ENCODE data around the gene ZNF71.
"Not testable (repeated sequence)": the region's sequence is repeated elsewhere in the genome, so short reads cannot be mapped to it uniquely, and the experiment has no call there.

ZNF71 gene

DNA sequence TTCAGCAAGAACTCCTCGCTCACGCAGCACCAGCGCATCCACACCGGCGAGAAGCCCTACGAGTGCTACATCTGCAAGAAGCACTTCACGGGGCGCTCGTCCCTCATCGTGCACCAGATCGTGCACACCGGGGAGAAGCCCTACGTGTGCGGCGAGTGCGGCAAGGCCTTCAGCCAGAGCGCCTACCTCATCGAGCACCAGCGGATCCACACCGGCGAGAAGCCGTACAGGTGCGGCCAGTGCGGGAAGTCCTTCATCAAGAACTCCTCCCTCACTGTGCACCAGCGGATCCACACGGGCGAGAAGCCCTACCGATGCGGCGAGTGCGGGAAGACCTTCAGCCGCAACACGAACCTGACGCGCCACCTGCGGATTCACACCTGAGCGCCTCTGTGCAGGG lies 27.3 kb downstream of the ZNF71 start:
- no peak for DNase-seq (ENCODE audit: low spot score)

DNA sequence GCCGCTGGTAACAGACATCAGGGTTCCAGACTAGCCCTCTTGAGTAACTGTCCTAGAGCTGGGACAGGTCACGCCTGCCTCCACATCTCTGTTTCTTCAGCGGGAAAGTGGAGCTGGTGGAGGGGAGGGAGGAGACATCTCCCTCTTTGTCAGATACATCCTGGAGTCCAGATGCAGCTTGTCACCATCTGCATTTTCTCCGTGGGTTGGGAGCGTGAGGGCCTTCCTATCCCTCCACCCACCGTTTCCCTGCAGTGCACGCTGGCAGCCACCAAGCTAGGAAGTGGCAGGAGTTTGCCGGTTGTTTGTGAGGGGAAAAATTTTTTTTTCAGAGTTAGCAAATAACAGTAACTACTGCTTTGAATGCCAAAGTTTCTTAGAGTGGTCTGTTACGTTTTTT lies 27.9 kb downstream of the ZNF71 start:
- DNase-seq (ENCODE audit: low spot score) = no peak

DNA sequence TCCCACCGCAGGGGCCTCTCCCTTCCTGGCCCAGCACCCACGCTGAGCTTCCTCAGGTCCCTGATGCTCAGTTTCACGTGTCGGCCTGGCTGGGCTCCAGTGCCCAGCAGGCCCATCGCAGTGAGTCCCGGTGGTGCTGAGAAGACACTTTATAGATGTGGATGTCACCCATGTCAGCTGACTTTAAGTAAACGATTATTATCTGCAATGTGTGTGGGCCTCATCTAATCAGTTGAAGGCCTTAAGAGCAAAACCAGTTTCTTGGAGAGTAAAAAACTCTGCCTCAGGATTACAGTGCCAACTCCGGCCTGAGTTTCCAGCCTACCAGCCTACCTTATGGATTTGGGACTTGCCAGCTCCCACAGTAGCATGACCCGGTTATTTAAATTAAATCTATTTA lies 30.6 kb downstream of the ZNF71 start:
- DNase-seq (ENCODE audit: low spot score) = no peak

DNA sequence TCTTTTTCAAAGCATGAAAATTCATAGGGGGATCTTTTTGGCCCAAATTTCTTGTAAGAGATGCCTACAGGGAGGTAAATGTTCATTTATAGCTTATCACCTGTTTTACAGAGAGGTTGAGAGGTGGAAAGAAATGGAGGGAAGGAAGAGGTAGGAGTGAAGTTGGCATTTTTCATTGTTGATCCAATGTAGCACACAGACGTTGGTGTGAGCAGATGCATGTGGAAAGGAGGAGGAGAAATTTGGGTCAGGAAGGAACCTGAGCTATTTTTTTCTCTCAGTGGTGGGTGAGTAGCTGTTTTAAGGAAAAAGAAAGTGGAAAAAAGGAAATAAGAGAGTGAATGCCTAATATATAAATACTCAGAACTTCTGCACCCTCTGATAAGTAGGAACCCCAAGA lies 37.9 kb downstream of the ZNF71 start:
- no peak for DNase-seq (ENCODE audit: low spot score)

DNA sequence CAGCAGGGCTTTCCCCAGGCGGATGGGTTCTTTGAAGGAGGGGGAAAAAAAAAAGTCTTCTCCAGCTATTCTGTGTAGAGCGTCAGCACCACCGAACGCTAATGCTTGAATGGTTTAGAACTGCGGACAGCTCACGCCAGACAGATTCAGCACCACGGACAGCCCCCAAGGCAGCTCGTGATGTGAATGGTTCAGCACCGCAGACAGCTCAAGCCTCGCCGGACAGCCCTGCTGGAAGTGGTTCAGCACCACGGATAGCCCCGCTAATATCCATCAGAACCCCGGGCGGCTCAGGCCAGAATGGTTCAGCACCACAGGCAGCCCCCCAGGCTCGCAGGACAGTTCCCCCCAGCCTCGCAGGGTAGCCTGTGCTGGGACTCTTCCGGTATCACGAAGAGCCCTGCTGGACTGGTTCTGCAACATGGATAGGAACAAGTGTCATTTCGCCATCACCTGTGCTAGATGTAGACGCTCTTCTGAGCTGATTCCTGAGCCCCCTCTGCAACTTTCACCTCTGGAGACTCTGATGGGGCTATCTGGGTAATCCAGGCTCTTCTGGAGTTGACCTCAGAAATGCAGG lies 43.0 kb downstream of the ZNF71 start:
- DNase-seq (ENCODE audit: low spot score) = peak; percentile 36

DNA sequence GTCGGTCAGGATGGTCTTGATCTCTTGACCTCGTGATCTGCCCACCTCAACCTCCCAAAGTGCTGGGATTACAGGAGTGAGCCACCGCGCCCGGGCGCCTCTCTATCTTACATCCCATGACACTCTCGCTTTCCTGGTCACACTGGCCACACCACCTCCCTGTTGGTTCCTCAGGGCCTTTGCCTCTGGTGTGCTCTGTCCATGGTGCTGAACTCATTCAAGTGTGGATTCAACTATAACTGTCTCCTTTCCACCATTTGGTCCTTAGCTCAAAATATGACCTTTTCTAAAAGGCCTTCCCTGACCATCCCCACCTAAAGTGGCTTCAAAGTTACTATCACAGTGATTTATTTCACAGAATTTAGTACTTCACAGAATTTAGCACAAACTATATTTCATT lies 44.1 kb downstream of the ZNF71 start:
- DNase-seq (ENCODE audit: low spot score) = no peak

DNA sequence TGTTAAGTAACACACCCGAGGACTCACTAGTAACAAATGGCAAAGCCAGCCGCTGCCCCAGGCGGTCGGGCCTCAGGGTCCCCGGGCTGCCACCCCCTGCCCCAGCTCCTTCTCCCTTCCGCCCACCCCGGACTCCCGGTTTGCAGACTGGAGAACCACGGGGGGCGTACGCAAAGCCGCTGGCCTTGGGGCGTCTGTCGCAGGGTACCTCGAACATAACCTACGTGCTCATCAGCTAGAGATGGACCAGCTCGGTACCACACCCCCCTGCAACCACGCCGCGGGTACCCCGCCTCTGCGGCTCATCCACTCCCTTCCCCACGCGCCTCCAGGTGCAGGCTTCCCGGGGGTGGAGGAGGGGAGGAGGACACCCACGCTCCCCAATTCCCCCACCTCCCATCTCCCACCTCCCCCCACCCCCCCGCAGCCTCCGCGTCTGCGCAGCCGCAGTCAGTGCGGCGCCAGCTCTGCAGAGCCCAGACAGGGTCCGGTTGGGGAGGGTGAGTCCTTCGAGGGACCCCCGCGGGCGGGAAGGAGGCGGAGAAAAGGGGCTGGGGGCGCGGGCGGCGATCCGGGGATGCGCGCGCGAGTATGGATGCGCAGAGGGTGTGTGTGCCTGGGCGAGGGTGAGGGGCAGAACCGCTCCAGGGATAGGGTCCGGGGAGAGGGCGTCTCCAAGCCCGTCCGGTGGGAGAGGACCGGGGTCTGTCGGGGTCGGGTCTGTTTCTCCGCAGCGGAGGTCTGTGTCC lies 47.8 kb downstream of the ZNF71 start, which contains the start of gene SMIM17:
Gene SMIM17 (plus strand): TSS at position 449 of the 749 bp plus-strand sequence. CDS start 2,509 bp downstream, outside the sequence.
- DNase-seq (ENCODE audit: low spot score) = no peak

DNA sequence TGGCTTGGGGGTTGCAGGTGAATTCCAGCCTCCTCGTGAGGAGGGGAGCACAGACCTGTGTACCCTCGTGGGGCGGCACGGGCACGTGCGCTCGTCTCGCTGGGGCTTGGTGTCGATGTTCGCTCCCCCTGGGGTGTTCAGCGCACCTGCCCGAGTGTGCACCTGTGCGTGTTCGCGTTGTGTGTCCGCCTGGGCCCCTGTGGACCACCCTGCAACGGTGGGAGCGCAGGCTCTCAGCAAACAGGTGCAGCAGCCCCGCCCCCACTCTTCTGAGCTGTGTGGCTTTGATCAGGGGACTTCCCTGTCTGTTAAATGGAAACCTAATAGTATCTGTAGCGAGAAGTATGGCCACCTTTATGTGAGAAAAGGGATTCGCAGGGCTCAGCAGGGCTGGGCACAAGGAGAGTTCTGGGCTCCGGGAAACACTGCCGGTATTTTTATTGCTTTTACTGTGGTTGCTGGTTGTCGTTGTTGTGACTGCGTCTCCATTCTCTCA lies 48.4 kb downstream of the ZNF71 start:
- no peak for DNase-seq (ENCODE audit: low spot score)

DNA sequence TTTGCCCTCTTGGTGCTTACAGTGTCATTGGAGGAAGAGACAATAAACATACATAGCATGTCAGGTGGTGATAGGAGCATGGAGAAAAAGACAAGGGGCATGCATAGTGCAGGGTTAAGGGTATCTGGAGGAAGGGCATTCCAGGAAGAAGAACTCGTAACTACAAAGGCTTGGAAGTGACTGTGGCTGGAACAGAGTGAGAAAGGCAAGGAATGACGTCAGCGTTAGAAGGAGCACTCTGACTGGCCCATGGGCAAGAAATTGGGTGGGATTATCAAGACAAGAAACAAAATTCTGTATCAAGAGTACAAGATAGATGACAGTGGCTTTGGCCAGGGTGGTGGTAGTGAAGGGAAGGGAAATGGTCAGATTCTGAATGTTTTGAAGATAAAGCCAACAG lies 59.0 kb downstream of the ZNF71 start:
- no peak for DNase-seq (ENCODE audit: low spot score)

DNA sequence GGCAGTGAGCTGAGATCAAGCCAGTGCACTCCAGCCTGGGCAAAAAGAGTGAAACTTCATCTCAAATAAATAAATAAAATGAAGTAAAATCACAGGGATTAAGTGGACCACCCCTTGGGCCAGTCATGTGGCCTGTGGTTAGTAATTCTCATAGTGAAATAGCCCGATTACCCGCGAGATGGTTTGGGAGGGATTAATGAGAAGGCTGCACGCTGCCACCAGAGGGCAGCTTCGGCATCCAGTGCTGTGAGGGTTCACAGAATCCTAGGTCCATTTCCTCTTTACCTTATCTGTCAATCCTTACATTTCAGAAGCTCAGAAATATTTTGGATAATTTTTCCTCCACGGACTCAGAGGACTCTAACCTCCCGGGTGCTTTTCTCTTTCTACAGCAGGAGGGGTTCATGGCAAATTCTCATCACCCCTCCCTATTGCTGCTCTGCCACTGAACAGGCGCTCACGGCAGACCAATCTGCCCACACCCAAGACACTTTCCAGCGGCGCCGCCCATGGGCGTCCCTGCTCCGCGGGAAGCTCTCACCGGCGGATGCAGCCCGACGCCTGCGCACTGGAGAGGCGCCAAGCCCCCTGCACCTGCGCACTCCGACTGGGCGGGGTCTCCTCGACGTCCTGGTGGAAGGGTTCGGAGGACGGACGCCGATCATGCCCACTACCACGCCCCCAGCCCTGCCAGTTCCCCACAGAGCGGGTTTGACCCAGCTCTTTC lies 65.4 kb downstream of the ZNF71 start:
- DNase-seq (ENCODE audit: low spot score) = no peak

DNA sequence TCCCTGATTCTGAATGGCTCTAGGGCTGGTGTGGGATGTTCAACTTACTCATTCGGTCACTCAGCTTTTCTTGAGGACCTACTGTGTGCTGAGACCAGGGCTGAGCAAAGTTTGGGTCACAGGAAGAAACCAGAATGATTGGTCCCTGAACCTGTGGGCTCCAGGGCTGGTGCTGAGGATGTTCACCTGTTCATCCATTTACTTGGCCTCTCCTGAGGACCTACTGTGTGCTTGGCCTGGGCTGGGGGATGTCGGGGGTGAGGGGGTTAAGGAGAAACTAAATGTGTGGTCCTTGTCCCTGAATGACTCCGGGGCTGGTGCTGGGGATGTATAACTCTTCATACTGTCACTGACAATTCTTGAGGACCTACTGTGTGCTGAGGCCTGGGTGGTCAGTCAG lies 66.1 kb downstream of the ZNF71 start:
- no peak for DNase-seq (ENCODE audit: low spot score)

DNA sequence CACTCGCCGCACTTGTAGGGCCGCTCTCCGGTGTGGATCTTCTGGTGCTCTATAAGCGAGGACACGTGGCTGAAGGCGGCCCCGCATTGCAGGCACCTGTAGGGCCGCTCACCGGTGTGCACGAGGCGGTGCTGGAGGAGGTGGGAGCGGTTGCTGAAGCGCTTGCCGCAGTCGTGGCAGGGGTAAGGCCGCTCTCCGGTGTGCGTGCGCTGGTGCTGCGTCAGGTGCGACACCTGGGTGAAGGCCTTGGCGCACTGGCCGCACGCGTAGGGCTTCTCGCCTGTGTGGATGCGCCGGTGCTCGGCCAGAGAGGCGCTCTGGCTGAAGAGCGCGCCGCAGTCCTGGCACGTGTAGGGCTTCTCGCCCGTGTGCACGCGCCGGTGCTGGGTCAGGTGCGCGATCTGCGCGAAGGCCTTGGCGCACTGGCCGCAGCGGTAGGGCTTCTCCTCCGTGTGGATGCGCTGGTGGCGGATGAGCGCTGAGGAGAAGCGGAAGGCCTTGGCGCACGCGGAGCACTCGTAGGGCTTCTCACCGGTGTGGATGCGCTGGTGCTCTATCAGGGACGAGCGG lies 68.9 kb downstream of the ZNF71 start:
- DNase-seq (ENCODE audit: low spot score) = no peak

DNA sequence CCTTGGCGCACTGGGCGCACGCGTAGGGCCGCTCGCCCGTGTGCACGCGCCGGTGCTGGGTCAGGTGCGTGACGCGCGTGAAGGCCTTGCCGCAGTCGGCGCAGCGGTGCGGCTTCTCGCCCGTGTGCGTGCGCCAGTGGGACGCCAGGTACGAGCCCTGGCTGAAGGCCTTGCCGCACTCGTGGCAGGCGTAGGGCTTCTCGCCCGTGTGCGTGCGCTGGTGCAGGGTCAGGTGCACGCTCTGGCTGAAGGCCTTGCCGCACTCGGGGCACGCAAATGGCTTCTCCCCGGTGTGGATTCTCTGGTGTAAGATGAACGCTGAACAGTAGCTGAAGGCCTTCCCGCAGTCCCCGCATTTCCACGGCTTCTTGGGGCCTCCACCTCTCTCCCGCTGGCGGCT lies 69.4 kb downstream of the ZNF71 start:
- DNase-seq (ENCODE audit: low spot score) = no peak

DNA sequence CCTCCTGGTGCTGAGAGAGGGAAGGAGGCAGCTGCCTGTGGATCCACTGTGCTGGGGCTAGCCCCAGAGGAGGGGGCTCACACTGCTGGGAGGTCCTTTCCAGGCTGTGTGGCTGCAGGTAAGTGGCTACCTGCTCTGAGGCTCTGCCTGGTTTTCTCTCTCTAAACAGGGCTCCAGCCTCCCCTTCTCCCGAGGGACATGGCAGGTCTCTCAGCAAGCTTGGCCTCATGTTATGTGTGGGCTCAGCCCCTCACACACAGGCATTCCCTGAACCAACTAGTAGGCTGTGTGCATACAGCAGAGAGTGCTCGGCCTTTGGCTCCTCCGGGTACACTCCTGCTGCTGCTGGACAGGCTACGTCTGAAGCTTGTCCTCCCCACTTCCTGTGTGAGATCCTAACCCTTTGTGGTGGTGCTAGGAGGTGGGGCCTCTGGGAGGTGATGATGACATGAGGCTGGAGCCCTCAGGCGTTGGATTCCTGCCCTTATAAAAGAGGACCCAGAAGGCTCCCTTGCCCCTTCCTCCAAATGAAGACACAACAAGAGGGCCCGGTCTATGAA lies 72.3 kb downstream of the ZNF71 start:
- DNase-seq (ENCODE audit: low spot score) = no peak

DNA sequence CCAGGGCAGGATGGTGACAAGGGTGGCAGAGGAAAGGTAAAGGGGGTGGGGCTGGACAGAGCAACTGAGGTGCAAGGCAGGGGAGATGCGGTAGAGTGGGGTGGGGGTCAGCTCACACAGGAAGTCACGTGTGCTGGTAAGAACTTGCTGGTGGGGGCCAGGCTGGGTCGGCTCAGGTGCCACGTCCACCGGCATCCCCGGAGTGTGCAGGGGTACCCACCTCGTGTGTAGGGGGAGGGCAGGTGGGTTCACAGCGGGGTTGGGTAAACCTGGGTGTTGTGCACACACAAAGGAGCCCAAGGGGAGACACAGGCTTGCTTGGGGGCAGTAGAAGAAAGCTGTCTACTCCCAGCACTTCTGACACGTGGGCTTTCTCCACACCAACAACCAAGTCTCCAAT lies 73.6 kb downstream of the ZNF71 start:
- no peak for DNase-seq (ENCODE audit: low spot score)

DNA sequence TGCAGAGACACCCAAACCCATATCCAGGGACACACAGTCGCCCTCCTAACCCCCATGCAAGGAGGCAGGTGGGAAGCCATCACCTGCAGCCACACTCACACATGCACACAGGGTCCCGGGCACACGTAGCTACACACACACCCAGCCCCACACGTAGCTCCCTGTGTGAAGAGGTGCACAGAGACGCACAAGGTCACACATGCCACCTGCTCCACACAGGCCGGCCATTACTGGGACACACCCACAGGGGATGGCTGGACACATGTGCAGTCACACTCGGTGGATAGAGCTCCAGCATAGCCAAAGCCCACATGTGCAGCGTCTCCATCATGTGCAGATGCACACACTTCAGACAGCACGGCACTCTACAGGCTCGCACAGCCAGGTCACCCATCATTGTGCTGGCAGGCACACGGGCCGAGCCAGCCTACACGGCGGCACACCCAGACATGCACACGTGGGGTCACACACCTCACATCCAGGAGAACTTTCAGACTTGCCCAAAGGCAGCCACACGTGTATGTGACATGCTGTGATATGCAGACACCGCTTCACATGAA lies 75.4 kb downstream of the ZNF71 start:
- no peak for DNase-seq (ENCODE audit: low spot score)

DNA sequence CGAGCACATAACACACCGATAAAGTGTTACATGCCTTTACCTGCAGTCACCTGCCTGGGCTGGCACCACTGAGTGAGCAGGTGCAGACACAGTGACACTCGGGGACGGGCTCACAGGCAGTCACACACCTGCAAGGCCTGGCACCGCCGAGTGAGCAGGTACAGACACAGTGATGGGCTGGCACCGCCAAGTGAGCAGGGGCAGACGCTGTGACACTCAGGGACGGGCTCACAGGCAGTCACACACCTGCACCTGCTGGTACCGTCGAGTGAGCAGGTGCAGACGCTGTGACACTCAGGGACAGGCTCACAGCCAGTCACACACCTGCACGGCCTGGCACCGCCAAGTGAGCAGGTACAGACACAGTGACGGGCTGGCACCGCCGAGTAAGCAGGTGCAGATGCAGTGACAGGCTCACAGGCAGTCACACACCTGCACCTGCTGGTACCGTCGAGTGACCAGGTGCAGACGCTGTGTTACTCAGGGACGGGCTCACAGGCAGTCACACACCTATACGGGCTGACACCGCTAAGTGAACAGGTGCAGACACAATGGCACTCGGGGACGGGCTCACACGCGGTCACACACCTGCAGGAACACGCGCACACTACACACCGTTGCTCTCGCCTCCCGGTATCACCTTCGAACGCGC lies 76.0 kb downstream of the ZNF71 start:
- DNase-seq (ENCODE audit: low spot score) = no peak

DNA sequence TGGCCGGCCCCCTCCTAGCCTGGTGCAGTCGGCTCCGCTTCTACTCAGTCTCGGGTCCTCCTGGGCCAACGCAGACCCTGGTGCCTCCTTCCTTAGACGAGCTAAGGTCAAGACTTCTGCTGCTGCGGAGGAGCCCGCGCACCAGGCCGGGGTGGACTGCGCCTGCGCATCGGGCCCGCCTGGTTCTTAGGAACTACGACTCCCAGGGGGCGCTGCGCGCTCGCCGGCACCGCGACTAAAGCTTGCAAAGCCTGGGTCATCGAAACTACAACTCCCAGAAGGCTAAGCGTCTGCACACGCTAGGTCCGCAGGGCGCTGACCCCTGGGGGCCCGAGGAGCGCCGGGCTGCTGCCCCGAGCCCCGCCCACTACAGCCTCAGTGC lies 76.5 kb downstream of the ZNF71 start, which contains the start of gene ZNF835:
Gene ZNF835 (minus strand): TSS at position 145 of the 382 bp plus-strand sequence. CDS start 6,559 bp downstream, outside the sequence.
- no peak for DNase-seq (ENCODE audit: low spot score)

DNA sequence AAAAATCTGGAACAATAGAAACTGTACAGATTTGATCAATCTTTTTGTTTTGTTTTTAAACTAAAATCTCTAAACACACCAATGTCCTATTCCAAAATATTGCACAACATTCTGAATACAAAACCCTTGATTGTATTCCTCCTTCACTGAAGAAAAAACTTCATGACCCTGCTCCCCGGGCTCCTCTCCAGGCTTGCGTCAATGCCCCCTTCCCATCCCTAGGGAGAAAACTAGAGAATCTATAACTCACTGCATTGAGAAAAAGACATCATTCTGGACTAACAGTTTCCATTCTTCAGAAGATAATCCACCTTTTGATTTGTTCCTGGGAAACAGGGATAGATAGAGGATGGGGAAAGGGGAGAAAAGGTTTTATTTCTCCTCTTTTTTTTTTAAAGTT lies 77.5 kb downstream of the ZNF71 start:
- DNase-seq (ENCODE audit: low spot score) = not testable (repeated sequence)

All from SW480 (cell line).